ENCODE results near the gene USB1. TPM values are rescaled to one million over a fixed set of nuclear protein-coding genes. Genes with fewer than 3 reads are reported as not detected.

The USB1 gene
- total RNA-seq, 2 experiments from 2014 or later, result 32.9 to 37.5 TPM

GRCh38 chr16:57996406-57997175 lies 4.6 kb upstream of the USB1 start:
- Mint-ChIP-seq H3K27me3 (no peaks in the 10 kb centered on the region), H3K4me3 (no peak overlapping the region), H3K9me3 (no peaks in the 10 kb centered on the region), H3K36me3 (ENCODE audit: low read depth) (peaks cover 8% of the 10 kb centered on the region), H3K4me1 (ENCODE audit: low read depth) (peaks cover 41% of the 10 kb centered on the region), H3K27ac (no peak overlapping the region)
- TF ChIP-seq, protein P1, sequence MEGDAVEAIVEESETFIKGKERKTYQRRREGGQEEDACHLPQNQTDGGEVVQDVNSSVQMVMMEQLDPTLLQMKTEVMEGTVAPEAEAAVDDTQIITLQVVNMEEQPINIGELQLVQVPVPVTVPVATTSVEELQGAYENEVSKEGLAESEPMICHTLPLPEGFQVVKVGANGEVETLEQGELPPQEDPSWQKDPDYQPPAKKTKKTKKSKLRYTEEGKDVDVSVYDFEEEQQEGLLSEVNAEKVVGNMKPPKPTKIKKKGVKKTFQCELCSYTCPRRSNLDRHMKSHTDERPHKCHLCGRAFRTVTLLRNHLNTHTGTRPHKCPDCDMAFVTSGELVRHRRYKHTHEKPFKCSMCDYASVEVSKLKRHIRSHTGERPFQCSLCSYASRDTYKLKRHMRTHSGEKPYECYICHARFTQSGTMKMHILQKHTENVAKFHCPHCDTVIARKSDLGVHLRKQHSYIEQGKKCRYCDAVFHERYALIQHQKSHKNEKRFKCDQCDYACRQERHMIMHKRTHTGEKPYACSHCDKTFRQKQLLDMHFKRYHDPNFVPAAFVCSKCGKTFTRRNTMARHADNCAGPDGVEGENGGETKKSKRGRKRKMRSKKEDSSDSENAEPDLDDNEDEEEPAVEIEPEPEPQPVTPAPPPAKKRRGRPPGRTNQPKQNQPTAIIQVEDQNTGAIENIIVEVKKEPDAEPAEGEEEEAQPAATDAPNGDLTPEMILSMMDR (IDR thresholded peaks at IDR 0.05), result no peak
- ChIA-PET CTCF (interaction anchor here (4.3 kb wide), 1 partner anchor 97 kb away, joined by 36 read pairs; no protein-coding TSS in a partner anchor), POLR2A (no interaction called here)
- intact Hi-C loops (cut with micrococcal nuclease), result no loop called here
- no peak for DNase-seq
- ATAC-seq, result no peak

DNA sequence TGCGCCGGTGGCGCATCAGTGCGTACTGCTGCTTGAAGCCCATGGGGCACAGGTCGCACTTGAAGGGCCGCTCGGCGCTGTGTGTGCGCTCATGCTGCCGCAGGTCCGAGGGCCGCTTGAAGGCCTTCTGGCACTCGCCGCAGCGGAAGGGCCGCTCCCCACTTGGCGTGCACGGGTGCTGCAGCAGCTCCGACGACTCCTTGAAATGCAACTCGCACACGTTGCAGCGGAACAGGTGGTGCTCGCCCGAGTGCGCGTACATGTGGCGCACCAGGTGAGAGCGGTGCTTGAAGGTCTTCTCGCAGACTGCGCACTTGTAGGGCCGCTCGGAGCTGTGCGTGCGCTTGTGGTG lies 4.1 kb upstream of the USB1 start:
- intact Hi-C loops (cut with micrococcal nuclease), result no loop called here
- DNase-seq (no peak), ATAC-seq (no peak)
- Mint-ChIP-seq H3K27me3 (no peaks in the 10 kb centered on the region), H3K9me3 (no peaks in the 10 kb centered on the region), H3K27ac (no peak overlapping the region), H3K4me3 (no peak overlapping the region), H3K36me3 (ENCODE audit: low read depth) (peaks cover 8% of the 10 kb centered on the region), H3K4me1 (ENCODE audit: low read depth) (peaks cover 45% of the 10 kb centered on the region)
- ChIA-PET POLR2A (no interaction called here), CTCF (interaction anchor here (4.3 kb wide), 1 partner anchor 98 kb away, joined by 36 read pairs; no protein-coding TSS in a partner anchor)
- TF ChIP-seq, protein P1 (IDR thresholded peaks at IDR 0.05), result no peak

GRCh38 chr16:57997528-57998265 lies 3.5 kb upstream of the USB1 start:
- DNase-seq (no peak), ATAC-seq (no peak)
- ChIA-PET CTCF (interaction anchor here (1.0 to 4.3 kb wide), 3 partner anchors 92 to 130 kb away, joined by 3 to 36 read pairs (median 5); no protein-coding TSS in a partner anchor), POLR2A (no interaction called here)
- Mint-ChIP-seq H3K4me1 (ENCODE audit: low read depth) (peaks cover 51% of the 10 kb centered on the region), H3K9me3 (no peaks in the 10 kb centered on the region), H3K27ac (peak overlapping the region; percentile 81), H3K27me3 (no peaks in the 10 kb centered on the region), H3K36me3 (ENCODE audit: low read depth) (peaks cover 9% of the 10 kb centered on the region), H3K4me3 (peak overlapping the region; percentile 76)
- TF ChIP-seq, protein P1 (IDR thresholded peaks at IDR 0.05), result no peak
- intact Hi-C loops (cut with micrococcal nuclease), result no loop called here

DNA sequence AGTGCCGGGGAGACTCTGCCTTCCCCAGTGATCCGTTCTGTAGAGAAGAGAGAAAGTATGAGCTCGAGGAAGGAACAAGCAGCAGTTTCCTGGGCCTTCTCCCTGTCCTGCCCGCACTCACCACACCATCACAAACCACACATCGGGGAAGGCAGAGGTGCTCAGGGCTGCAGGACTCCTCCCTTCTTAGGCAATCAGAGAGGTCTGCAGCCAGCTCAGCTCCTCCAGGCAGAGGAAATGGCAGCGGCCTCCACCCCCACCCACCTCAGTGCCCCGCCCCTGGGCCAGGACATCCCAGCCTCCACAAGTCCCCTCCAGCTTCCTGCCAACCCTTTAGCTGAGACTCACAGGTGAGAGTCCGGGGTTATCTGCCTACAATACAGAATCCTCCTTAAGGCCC lies 2.7 kb upstream of the USB1 start:
- Mint-ChIP-seq H3K27ac (peak overlapping the region; percentile 81), H3K4me1 (ENCODE audit: low read depth) (peaks cover 51% of the 10 kb centered on the region), H3K4me3 (peak overlapping the region; percentile 76), H3K27me3 (no peaks in the 10 kb centered on the region), H3K36me3 (ENCODE audit: low read depth) (peaks cover 11% of the 10 kb centered on the region), H3K9me3 (no peaks in the 10 kb centered on the region)
- ChIA-PET CTCF (interaction anchor here (0.9 to 4.3 kb wide), 7 partner anchors 18 to 582 kb away, joined by 3 to 36 read pairs (median 5); no protein-coding TSS in a partner anchor), POLR2A (interaction anchor here (1.1 kb wide), 1 partner anchor 10 kb away, joined by 5 read pairs; no protein-coding TSS in a partner anchor)
- DNase-seq (peak; percentile 78), ATAC-seq (peak; percentile 37)
- intact Hi-C loops (cut with micrococcal nuclease), result no loop called here
- TF ChIP-seq, protein P1 (IDR thresholded peaks at IDR 0.05), result no peak

All from activated CD8-positive, alpha-beta T cell treated with anti-CD3 and anti-CD28 coated beads for 36 hours (primary cell).